Measurements from ENCODE around the gene FOXP1.

GRCh38 chr3:71416876-71417275 is 166.7 kb downstream of the FOXP1 start:
- TF ChIP-seq TARDBP (CRISPR knock-in tag; IDR thresholded peaks at IDR 0.05) (no peak), POLR2AphosphoS5 (IDR thresholded peaks at IDR 0.05; ENCODE audit: low read depth, low read length) (no peak), MXI1 (IDR thresholded peaks at IDR 0.05; ENCODE audit: borderline replicate concordance, low read depth, low read length) (no peak), RAD21 (CRISPR knock-in tag; IDR thresholded peaks at IDR 0.05) (no peak)
- TF ChIP-seq, protein P1, sequence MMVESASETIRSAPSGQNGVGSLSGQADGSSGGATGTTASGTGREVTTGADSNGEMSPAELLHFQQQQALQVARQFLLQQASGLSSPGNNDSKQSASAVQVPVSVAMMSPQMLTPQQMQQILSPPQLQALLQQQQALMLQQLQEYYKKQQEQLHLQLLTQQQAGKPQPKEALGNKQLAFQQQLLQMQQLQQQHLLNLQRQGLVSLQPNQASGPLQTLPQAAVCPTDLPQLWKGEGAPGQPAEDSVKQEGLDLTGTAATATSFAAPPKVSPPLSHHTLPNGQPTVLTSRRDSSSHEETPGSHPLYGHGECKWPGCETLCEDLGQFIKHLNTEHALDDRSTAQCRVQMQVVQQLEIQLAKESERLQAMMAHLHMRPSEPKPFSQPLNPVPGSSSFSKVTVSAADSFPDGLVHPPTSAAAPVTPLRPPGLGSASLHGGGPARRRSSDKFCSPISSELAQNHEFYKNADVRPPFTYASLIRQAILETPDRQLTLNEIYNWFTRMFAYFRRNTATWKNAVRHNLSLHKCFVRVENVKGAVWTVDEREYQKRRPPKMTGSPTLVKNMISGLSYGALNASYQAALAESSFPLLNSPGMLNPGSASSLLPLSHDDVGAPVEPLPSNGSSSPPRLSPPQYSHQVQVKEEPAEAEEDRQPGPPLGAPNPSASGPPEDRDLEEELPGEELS (CRISPR knock-in tag; IDR thresholded peaks at IDR 0.05), result no peak
